ENCODE results near the gene KLF5.

KLF5 gene

GRCh38 chr13:73059460-73060250 lies 850 bp downstream of the KLF5 start:
- DNase-seq (ENCODE audit: low read depth in 3 of 3), result peak; percentile 17 to 29 (median 19)

- DNase-seq (ENCODE audit: low read depth in 3 of 3), result no peak
These were observed 1.7 kb downstream of the KLF5 start for GRCh38 chr13:73060251-73061160.

- DNase-seq (ENCODE audit: low read depth in 3 of 3), result no peak
These were observed 2.7 kb downstream of the KLF5 start for GRCh38 chr13:73061473-73061872.

GRCh38 chr13:73061876-73062275 lies 3.1 kb downstream of the KLF5 start:
- no peak for DNase-seq (ENCODE audit: low read depth in 3 of 3)

GRCh38 chr13:73062468-73062867 lies 3.7 kb downstream of the KLF5 start:
- DNase-seq (ENCODE audit: low read depth in 3 of 3), result no peak

GRCh38 chr13:73063166-73063565 lies 4.4 kb downstream of the KLF5 start:
- DNase-seq (ENCODE audit: low read depth in 3 of 3), result no peak

- no peak for DNase-seq (ENCODE audit: low read depth in 3 of 3)
These were observed 6.2 kb downstream of the KLF5 start for GRCh38 chr13:73065036-73065435.

- DNase-seq (ENCODE audit: low read depth in 3 of 3), result no peak
These were observed 7.0 kb downstream of the KLF5 start for GRCh38 chr13:73065665-73066340.

- DNase-seq (ENCODE audit: low read depth in 3 of 3), result no peak
These were observed 10.5 kb downstream of the KLF5 start for GRCh38 chr13:73069206-73069805.

GRCh38 chr13:73070451-73071098 lies 11.8 kb downstream of the KLF5 start:
- DNase-seq (ENCODE audit: low read depth in 3 of 3), result no peak

GRCh38 chr13:73072239-73072900 lies 13.6 kb downstream of the KLF5 start:
- DNase-seq (ENCODE audit: low read depth in 3 of 3), result no peak

GRCh38 chr13:73073050-73073449 lies 14.2 kb downstream of the KLF5 start:
- no peak for DNase-seq (ENCODE audit: low read depth in 3 of 3)

GRCh38 chr13:73074014-73074413 lies 15.2 kb downstream of the KLF5 start:
- no peak for DNase-seq (ENCODE audit: low read depth in 3 of 3)

- DNase-seq (ENCODE audit: low read depth in 3 of 3), result no peak
These were observed 16.1 kb downstream of the KLF5 start for GRCh38 chr13:73074926-73075325.

- no peak for DNase-seq (ENCODE audit: low read depth in 3 of 3)
These were observed 16.7 kb downstream of the KLF5 start for GRCh38 chr13:73075546-73075945.

- no peak for DNase-seq (ENCODE audit: low read depth in 3 of 3)
These were observed 17.1 kb downstream of the KLF5 start for GRCh38 chr13:73075954-73076353.

- DNase-seq (ENCODE audit: low read depth in 3 of 3), result no peak
These were observed 19.1 kb downstream of the KLF5 start for GRCh38 chr13:73077865-73078264.

- no peak for DNase-seq (ENCODE audit: low read depth in 3 of 3)
These were observed 20.6 kb downstream of the KLF5 start for GRCh38 chr13:73079359-73079758.

GRCh38 chr13:73081256-73081915 lies 22.6 kb downstream of the KLF5 start:
- no peak for DNase-seq (ENCODE audit: low read depth in 3 of 3)

GRCh38 chr13:73082471-73082870 lies 23.7 kb downstream of the KLF5 start:
- no peak for DNase-seq (ENCODE audit: low read depth in 3 of 3)

Data from stimulated activated CD4-positive, alpha-beta T cell treated with anti-CD3 and anti-CD28 coated beads, TNF-alpha, amount 100 ng/mL, for 4 hours (primary cell).